ENCODE measurements around the gene VCAM1. TPM values are rescaled to one million over a fixed set of nuclear protein-coding genes. Genes with fewer than 3 reads are reported as not detected.

Gene VCAM1
- total RNA-seq, 1 experiment from 2014 or later: not detected

DNA sequence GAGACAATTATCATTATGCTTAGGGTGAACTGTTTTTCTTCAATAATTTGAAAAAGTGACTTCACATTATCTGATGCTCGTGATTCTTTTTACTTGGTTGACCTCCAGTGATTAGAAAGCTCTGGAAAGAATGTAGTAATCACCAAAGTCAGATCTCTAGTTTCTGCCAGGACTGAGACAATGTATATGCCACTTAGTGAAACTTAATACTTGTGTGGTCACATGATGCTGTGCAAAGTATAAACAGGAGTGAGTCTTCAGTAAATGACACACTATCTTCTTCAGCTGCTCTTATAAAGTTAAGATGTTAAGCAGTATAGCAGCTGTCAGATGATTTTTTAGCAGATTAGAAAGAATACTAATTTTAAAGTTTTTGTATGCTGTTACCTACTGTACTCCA, 17.2 kb downstream of the VCAM1 start (continued):
- TF ChIP-seq, protein P1, sequence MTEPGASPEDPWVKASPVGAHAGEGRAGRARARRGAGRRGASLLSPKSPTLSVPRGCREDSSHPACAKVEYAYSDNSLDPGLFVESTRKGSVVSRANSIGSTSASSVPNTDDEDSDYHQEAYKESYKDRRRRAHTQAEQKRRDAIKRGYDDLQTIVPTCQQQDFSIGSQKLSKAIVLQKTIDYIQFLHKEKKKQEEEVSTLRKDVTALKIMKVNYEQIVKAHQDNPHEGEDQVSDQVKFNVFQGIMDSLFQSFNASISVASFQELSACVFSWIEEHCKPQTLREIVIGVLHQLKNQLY (CRISPR knock-in tag; IDR thresholded peaks at IDR 0.05): no peak
- no peak for TF ChIP-seq CREB1 (CRISPR knock-in tag; IDR thresholded peaks at IDR 0.05)
- TF ChIP-seq, protein P2, sequence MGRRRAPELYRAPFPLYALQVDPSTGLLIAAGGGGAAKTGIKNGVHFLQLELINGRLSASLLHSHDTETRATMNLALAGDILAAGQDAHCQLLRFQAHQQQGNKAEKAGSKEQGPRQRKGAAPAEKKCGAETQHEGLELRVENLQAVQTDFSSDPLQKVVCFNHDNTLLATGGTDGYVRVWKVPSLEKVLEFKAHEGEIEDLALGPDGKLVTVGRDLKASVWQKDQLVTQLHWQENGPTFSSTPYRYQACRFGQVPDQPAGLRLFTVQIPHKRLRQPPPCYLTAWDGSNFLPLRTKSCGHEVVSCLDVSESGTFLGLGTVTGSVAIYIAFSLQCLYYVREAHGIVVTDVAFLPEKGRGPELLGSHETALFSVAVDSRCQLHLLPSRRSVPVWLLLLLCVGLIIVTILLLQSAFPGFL (CRISPR knock-in tag; IDR thresholded peaks at IDR 0.05; ENCODE audit: borderline replicate concordance): no peak

DNA sequence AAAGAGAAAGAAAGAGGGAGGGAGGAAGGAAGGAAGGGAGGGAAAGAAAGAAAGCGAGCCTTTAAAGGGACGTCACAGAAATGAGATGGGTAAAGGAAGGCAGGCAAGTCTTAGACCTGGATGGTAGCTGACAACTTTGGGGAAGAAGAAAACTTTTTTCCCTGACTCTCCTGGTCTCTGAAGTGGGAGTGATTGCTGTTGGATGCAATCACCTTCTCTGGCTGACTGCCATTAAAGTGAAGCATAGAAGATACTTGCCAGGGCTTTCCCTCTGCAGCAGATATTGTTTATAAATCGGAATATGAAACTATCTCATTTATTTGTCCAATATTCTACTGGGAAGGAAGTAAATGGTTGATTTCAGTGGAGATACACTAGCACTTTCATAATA, 27.0 kb downstream of the VCAM1 start:
- no peak for ATAC-seq
- no peak overlapping the region for H3K27ac Mint-ChIP-seq

DNA sequence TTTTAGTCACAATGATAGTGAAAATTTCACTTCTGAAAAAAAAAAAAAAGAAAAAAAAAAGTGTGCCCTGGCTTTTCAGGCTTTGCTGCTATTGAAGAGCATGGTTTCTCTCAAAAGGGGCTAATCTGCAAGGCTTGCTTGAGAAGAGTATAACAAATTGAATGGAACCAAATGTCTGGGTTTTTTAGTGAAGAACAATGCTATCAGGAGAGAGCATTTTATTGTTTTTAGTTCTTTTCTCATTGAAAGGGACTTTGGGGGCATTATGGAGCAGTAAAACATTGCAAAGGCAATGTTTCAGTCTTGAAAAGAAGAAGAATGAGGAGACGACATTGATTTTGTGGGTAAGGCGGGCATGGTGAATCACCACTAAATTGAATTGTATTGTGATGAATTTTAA, 28.2 kb downstream of the VCAM1 start:
- Mint-ChIP-seq H3K27me3 (ENCODE audit: low read depth) (no peaks in the 10 kb centered on the region), H3K9me3 (no peaks in the 10 kb centered on the region), H3K36me3 (no peaks in the 10 kb centered on the region), H3K4me1 (peaks cover 3% of the 10 kb centered on the region), H3K27ac (no peak overlapping the region), H3K4me3 (no peak overlapping the region)
- ChIA-PET CTCF (no interaction called here), POLR2A (no interaction called here)
- ATAC-seq: no peak
- no peak for DNase-seq (ENCODE audit: low spot score)
- TF ChIP-seq ZNF317 (CRISPR knock-in tag; IDR thresholded peaks at IDR 0.05; ENCODE audit: borderline replicate concordance, low read depth) (no peak), MXD4 (CRISPR knock-in tag; IDR thresholded peaks at IDR 0.05; ENCODE audit: borderline replicate concordance) (no peak), JAZF1 (CRISPR knock-in tag; IDR thresholded peaks at IDR 0.05) (no peak), ZNF263 (CRISPR knock-in tag; IDR thresholded peaks at IDR 0.05; ENCODE audit: low read depth) (no peak), ZNF219 (CRISPR knock-in tag; IDR thresholded peaks at IDR 0.05; ENCODE audit: borderline replicate concordance) (no peak), HMGA2 (CRISPR knock-in tag; IDR thresholded peaks at IDR 0.05) (no peak)
- TF ChIP-seq, protein P3, sequence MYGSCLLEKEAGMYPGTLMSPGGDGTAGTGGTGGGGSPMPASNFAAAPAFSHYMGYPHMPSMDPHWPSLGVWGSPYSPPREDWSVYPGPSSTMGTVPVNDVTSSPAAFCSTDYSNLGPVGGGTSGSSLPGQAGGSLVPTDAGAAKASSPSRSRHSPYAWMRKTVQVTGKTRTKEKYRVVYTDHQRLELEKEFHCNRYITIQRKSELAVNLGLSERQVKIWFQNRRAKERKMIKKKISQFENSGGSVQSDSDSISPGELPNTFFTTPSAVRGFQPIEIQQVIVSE (CRISPR knock-in tag; IDR thresholded peaks at IDR 0.05; ENCODE audit: borderline replicate concordance): no peak
- TF ChIP-seq, protein P4, sequence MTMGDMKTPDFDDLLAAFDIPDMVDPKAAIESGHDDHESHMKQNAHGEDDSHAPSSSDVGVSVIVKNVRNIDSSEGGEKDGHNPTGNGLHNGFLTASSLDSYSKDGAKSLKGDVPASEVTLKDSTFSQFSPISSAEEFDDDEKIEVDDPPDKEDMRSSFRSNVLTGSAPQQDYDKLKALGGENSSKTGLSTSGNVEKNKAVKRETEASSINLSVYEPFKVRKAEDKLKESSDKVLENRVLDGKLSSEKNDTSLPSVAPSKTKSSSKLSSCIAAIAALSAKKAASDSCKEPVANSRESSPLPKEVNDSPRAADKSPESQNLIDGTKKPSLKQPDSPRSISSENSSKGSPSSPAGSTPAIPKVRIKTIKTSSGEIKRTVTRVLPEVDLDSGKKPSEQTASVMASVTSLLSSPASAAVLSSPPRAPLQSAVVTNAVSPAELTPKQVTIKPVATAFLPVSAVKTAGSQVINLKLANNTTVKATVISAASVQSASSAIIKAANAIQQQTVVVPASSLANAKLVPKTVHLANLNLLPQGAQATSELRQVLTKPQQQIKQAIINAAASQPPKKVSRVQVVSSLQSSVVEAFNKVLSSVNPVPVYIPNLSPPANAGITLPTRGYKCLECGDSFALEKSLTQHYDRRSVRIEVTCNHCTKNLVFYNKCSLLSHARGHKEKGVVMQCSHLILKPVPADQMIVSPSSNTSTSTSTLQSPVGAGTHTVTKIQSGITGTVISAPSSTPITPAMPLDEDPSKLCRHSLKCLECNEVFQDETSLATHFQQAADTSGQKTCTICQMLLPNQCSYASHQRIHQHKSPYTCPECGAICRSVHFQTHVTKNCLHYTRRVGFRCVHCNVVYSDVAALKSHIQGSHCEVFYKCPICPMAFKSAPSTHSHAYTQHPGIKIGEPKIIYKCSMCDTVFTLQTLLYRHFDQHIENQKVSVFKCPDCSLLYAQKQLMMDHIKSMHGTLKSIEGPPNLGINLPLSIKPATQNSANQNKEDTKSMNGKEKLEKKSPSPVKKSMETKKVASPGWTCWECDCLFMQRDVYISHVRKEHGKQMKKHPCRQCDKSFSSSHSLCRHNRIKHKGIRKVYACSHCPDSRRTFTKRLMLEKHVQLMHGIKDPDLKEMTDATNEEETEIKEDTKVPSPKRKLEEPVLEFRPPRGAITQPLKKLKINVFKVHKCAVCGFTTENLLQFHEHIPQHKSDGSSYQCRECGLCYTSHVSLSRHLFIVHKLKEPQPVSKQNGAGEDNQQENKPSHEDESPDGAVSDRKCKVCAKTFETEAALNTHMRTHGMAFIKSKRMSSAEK (CRISPR knock-in tag; IDR thresholded peaks at IDR 0.05; ENCODE audit: borderline replicate concordance): no peak

More for the DNA sequence above, 27.0 kb downstream of the VCAM1 start:
- ChIA-PET POLR2A (no interaction called here), CTCF (no interaction called here)
- no peak overlapping the region for H3K4me3 Mint-ChIP-seq
- no peak for DNase-seq (ENCODE audit: low spot score)
- H3K27me3 Mint-ChIP-seq (ENCODE audit: low read depth): no peaks in the 10 kb centered on the region
- no peaks in the 10 kb centered on the region for H3K36me3 Mint-ChIP-seq
- no peaks in the 10 kb centered on the region for H3K9me3 Mint-ChIP-seq
- peaks cover 3% of the 10 kb centered on the region for H3K4me1 Mint-ChIP-seq
- TF ChIP-seq MYBL2 (CRISPR knock-in tag; IDR thresholded peaks at IDR 0.05): no peak
- no peak for TF ChIP-seq TEAD4 (CRISPR knock-in tag; IDR thresholded peaks at IDR 0.05)
- no peak for TF ChIP-seq ZNF671 (CRISPR knock-in tag; IDR thresholded peaks at IDR 0.05)
- TF ChIP-seq ELF4 (CRISPR knock-in tag; IDR thresholded peaks at IDR 0.05; ENCODE audit: low read depth): no peak
- TF ChIP-seq EMX1 (CRISPR knock-in tag; IDR thresholded peaks at IDR 0.05): no peak
- TF ChIP-seq, protein P5, sequence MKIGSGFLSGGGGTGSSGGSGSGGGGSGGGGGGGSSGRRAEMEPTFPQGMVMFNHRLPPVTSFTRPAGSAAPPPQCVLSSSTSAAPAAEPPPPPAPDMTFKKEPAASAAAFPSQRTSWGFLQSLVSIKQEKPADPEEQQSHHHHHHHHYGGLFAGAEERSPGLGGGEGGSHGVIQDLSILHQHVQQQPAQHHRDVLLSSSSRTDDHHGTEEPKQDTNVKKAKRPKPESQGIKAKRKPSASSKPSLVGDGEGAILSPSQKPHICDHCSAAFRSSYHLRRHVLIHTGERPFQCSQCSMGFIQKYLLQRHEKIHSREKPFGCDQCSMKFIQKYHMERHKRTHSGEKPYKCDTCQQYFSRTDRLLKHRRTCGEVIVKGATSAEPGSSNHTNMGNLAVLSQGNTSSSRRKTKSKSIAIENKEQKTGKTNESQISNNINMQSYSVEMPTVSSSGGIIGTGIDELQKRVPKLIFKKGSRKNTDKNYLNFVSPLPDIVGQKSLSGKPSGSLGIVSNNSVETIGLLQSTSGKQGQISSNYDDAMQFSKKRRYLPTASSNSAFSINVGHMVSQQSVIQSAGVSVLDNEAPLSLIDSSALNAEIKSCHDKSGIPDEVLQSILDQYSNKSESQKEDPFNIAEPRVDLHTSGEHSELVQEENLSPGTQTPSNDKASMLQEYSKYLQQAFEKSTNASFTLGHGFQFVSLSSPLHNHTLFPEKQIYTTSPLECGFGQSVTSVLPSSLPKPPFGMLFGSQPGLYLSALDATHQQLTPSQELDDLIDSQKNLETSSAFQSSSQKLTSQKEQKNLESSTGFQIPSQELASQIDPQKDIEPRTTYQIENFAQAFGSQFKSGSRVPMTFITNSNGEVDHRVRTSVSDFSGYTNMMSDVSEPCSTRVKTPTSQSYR (CRISPR knock-in tag; IDR thresholded peaks at IDR 0.05): no peak
- TF ChIP-seq ZNF317 (CRISPR knock-in tag; IDR thresholded peaks at IDR 0.05; ENCODE audit: borderline replicate concordance, low read depth): no peak
- TF ChIP-seq, protein P6, sequence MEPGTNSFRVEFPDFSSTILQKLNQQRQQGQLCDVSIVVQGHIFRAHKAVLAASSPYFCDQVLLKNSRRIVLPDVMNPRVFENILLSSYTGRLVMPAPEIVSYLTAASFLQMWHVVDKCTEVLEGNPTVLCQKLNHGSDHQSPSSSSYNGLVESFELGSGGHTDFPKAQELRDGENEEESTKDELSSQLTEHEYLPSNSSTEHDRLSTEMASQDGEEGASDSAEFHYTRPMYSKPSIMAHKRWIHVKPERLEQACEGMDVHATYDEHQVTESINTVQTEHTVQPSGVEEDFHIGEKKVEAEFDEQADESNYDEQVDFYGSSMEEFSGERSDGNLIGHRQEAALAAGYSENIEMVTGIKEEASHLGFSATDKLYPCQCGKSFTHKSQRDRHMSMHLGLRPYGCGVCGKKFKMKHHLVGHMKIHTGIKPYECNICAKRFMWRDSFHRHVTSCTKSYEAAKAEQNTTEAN (CRISPR knock-in tag; IDR thresholded peaks at IDR 0.05): no peak
- no peak for TF ChIP-seq SOX15 (CRISPR knock-in tag; IDR thresholded peaks at IDR 0.05)
- TF ChIP-seq, protein P7, sequence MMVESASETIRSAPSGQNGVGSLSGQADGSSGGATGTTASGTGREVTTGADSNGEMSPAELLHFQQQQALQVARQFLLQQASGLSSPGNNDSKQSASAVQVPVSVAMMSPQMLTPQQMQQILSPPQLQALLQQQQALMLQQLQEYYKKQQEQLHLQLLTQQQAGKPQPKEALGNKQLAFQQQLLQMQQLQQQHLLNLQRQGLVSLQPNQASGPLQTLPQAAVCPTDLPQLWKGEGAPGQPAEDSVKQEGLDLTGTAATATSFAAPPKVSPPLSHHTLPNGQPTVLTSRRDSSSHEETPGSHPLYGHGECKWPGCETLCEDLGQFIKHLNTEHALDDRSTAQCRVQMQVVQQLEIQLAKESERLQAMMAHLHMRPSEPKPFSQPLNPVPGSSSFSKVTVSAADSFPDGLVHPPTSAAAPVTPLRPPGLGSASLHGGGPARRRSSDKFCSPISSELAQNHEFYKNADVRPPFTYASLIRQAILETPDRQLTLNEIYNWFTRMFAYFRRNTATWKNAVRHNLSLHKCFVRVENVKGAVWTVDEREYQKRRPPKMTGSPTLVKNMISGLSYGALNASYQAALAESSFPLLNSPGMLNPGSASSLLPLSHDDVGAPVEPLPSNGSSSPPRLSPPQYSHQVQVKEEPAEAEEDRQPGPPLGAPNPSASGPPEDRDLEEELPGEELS (CRISPR knock-in tag; IDR thresholded peaks at IDR 0.05): no peak
- TF ChIP-seq JUN (CRISPR knock-in tag; IDR thresholded peaks at IDR 0.05): no peak
- TF ChIP-seq, protein P8, sequence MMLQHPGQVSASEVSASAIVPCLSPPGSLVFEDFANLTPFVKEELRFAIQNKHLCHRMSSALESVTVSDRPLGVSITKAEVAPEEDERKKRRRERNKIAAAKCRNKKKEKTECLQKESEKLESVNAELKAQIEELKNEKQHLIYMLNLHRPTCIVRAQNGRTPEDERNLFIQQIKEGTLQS (CRISPR knock-in tag; conservative IDR thresholded peaks at IDR 0.05): no peak
- TF ChIP-seq ZNF138 (CRISPR knock-in tag; conservative IDR thresholded peaks at IDR 0.05): no peak
